GM19467 (cell line): ENCODE measurements around the gene PARP1.

ENCODE experiments used
- ATAC-seq: cut with Tn5 transposase; IDR thresholded peaks from one replicate; pipeline ENCODE4 v1.9.1; 2021; ENCODE audit warnings: mild to moderate bottlenecking, moderate library complexity; ENCODE audit not compliant: unreplicated experiment

The PARP1 gene

GRCh38 chr1:226384040-226384439, 23.9 kb downstream of the PARP1 start:
- no peak for ATAC-seq

GRCh38 chr1:226382030-226382429, 25.9 kb downstream of the PARP1 start:
- ATAC-seq: no peak

- ATAC-seq: no peak
Measured at GRCh38 chr1:226381226-226381998, 26.5 kb downstream of the PARP1 start.

GRCh38 chr1:226378071-226378470, 29.8 kb downstream of the PARP1 start:
- ATAC-seq: no peak

GRCh38 chr1:226376300-226376699, 31.6 kb downstream of the PARP1 start:
- no peak for ATAC-seq

GRCh38 chr1:226373376-226373775, 34.5 kb downstream of the PARP1 start:
- ATAC-seq: no peak

GRCh38 chr1:226372885-226373284, 35.0 kb downstream of the PARP1 start:
- no peak for ATAC-seq

- no peak for ATAC-seq
Measured at GRCh38 chr1:226371866-226372490, 35.9 kb downstream of the PARP1 start.

GRCh38 chr1:226371027-226371694, 36.7 kb downstream of the PARP1 start:
- ATAC-seq: no peak

GRCh38 chr1:226370144-226370923, 37.6 kb downstream of the PARP1 start:
- ATAC-seq: no peak

- ATAC-seq: no peak
Measured at GRCh38 chr1:226369110-226369509, 38.8 kb downstream of the PARP1 start.

GRCh38 chr1:226366290-226366689, 41.6 kb downstream of the PARP1 start:
- no peak for ATAC-seq

- ATAC-seq: no peak
Measured at GRCh38 chr1:226365831-226366231, 42.1 kb downstream of the PARP1 start.

- ATAC-seq: no peak
Measured at GRCh38 chr1:226364901-226365565, 42.9 kb downstream of the PARP1 start.

GRCh38 chr1:226364514-226364899, 43.4 kb downstream of the PARP1 start:
- no peak for ATAC-seq

- no peak for ATAC-seq
Measured at GRCh38 chr1:226363801-226364513, 43.9 kb downstream of the PARP1 start.

GRCh38 chr1:226362891-226363447, 44.9 kb downstream of the PARP1 start:
- ATAC-seq: no peak

- ATAC-seq: no peak
Measured at GRCh38 chr1:226362361-226362760, 45.5 kb downstream of the PARP1 start.

- peak; percentile 55 for ATAC-seq
Measured at GRCh38 chr1:226360106-226360746, 47.7 kb downstream of the PARP1 start.
